ENCODE data around the gene KTN1.

The KTN1 gene

DNA sequence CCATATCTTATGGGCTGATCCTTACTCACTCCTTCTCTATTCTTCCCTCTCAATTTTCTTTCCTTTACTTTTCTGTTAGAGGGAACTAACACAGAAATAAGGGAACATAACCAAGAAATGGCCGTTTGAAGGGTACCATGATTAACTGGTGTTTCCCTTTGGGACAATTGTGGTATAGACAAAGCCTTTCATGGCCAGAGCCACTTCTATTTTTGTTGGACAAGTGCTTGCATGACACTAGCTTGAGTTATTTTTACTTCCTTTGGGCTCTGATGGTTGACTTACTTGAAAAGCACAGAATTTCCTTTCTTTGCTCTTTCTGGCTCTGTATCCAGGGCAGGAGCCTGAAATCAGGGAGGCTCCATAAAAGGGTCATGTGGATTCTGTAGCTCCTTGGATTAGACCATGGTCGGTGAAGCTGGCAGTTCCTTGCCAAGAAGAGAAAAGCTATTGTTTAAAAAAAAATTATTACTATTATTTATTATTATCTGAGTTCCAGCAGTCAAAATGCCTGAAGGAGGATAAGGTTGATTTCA lies 130.6 kb downstream of the KTN1 start:
- no peak for DNase-seq (ENCODE audit: low read depth in 4 of 4, low spot score in 1 of 4)

DNA sequence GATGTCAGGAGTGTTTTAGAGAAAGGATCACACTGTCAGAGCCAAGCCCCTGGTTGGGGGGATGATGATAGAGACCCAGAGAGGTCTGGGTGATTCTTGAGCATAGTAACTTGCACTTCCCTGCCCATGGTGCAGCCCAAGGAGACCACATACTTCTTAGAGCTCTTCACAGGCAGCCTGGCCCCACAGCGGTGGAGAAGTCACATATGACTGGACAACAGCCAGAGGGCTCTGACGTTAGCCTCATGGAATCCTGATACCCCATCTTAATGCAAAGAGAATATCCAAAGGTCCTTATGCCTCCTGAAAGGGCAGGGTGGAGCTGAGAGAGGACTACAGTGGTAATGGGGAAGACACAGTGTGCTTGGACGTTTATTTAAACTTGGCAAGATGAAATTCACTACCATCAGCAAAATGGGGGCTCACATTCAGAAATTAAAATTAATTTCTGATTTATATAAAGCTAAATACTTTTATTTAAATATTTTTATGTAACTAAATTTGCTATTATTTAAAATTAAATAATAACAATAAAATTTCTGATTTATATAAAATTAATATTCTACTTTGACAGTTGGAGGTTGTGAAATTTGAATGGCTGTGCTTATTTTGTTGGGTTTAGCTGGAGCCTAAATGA lies 131.3 kb downstream of the KTN1 start:
- no peak for DNase-seq (ENCODE audit: low read depth in 4 of 4, low spot score in 1 of 4)

DNA sequence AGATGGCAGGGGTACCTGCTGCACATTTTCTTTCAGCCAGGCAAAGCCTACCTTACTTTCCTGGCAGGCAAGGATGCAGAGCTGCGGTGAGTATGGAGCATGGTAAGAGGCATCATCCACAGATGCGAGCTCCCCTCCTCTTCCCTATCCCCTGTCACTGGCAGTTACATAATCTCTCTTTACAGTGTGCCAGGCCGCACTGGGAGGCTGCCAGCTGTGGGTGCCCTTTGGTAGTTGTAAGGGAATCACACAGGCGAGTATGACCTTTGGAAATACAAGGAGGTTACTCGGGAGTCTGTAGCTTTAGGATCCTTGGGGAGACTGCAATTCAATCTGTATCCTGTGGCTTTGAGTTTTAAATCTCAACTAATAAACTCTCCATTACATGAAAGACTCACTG lies 132.5 kb downstream of the KTN1 start:
- no peak for DNase-seq (ENCODE audit: low read depth in 4 of 4, low spot score in 1 of 4)

- DNase-seq (ENCODE audit: low read depth in 4 of 4, low spot score in 1 of 4) = no peak
These were observed 133.5 kb downstream of the KTN1 start for GRCh38 chr14:55713486-55713885.

DNA sequence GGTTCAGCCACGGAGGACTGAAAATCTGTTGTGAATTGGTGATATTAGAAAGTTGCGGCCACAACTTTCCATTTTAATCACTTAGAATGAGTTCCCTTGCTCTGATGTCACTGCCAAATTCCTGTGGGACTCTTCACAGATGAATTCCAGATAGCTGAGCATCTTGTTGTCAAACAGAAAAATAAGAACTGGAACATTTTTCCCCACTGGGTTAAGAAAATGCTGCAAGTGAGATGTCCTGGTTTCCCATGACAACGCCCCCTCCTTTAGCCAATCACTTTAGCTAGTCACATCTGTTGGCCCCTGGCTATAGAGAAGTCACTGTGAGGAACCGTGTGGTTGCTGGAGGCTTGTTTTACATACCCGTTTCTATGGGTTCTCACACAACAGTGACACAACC lies 135.9 kb downstream of the KTN1 start:
- DNase-seq (ENCODE audit: low read depth in 4 of 4, low spot score in 1 of 4) = no peak

- DNase-seq (ENCODE audit: low read depth in 4 of 4, low spot score in 1 of 4) = no peak
These were observed 137.6 kb downstream of the KTN1 start for GRCh38 chr14:55717621-55718020.

DNA sequence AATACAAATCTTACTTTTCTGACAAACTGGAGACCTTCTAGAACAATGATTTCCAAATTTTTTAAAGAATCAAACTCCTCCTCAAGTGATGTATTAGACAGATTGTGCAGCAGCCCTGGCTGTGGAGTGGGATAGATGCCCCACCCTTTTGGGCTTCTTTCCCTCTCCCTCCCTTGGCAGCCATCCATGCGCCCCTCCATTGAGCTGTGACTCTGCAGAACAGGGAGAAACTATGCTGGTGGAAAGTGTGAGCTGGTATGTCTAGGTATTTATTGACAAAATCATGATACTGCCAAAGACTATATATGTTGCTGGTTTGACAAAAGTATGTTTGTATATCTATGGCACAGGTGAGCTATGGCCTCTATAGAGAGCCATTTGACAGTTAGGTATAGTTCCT lies 138.5 kb downstream of the KTN1 start:
- no peak for DNase-seq (ENCODE audit: low read depth in 4 of 4, low spot score in 1 of 4)

GRCh38 chr14:55720796-55721195 lies 140.8 kb downstream of the KTN1 start:
- DNase-seq (ENCODE audit: low read depth in 4 of 4, low spot score in 1 of 4) = no peak

DNA sequence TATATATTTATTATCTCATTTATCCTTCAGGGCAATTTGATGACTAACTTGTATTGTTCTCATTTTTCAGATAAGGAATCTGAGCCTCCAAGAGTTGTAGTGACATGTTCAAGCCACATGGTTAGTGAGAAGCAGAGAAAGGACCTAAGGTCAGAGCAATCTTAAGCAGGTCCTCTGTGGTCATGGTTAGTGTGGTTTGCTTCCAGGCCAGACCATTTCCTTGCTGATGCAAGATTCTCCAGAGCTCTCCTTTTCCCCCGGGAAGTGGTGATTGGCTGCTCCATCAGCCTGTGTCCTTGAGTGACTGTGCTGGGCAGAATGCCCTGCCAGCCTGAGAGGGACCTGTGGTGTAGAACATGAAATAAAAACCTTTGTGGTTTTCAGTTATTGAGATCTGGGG lies 141.3 kb downstream of the KTN1 start:
- DNase-seq (ENCODE audit: low read depth in 4 of 4, low spot score in 1 of 4) = no peak

DNA sequence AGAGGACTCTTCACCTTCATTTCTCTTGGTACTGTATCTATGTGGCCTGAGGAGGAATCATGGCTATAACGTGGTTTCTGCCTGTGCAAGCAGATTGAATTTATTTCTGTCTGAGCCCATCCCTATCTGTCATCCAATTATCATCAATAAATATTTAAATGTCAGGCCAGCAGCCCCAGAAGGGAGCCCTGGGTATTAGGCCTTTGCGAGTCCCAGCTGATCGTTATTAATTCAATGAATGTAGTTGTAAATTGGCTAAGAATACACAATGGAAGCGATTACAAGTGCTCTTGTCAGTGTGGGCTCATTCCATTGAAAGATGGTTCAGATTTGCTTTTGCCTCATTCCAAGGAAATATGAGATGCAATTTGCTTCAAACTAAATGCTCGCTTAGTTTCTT lies 142.0 kb downstream of the KTN1 start:
- no peak for DNase-seq (ENCODE audit: low read depth in 4 of 4, low spot score in 1 of 4)

GRCh38 chr14:55724736-55725135 lies 144.7 kb downstream of the KTN1 start:
- DNase-seq (ENCODE audit: low read depth in 4 of 4, low spot score in 1 of 4) = no peak

DNA sequence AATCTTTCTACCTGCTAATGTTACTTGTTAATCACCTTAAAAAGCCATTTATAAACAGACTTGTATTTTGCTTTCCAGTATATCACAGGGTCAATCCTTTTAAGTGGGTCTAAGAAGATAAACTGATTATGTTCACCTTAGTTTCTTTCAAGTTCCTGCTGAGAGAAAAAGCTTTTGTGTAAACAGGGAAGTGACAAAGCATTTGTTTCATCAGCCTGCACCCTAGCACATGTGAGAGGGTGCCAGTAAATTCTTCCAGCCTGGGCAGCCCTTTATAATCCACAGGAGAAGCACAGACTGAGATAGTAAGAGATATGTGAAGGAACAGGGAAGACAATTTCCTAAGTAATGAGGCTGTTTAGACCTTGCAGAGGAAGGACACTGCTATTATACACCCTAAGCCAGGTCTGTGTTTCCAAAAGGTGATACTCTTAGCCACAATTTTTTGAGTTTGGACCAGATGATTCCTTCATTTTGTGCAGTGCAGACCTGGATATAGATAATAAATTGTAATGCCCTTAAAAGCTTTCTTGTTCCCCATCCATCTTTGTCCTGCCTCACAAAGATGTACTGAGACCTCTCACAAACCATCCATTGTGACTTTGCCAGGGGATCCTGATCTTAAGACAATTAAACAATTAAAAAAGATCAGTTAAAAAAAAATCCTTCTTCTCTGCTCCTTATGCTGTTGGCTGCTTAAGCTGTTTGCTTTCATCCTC lies 150.7 kb downstream of the KTN1 start:
- DNase-seq (ENCODE audit: low read depth in 4 of 4, low spot score in 1 of 4) = no peak

DNA sequence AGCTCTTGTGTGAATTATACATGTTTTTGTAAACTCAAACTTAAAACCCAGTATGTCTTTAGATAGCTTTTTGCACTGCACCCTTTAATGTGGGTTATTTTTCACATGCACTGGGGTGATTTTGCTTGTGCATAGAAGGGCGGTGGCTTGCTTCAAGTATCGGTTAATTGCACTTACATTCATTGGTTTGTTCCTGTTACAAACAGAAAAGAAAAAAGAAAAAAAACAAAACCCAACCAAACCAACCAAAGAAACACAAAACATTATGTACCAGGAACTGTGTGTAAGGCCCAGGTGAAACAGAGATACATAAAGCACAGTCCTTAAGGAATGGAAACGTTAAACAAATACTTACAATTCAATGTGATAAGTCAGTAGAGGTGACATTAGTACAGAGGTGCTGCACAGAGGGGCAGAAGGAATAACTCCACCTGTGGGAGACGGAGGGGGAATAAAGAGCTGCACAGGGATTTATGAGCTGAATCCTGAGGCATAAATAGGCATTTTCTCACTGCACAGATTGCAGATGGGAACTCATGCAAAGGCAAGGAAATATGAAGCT lies 151.4 kb downstream of the KTN1 start:
- DNase-seq (ENCODE audit: low read depth in 4 of 4, low spot score in 1 of 4) = no peak

GRCh38 chr14:55731881-55732498 lies 152.0 kb downstream of the KTN1 start:
- peak; percentile 8 to 33 (median 30) for DNase-seq (ENCODE audit: low read depth in 4 of 4, low spot score in 1 of 4)

DNA sequence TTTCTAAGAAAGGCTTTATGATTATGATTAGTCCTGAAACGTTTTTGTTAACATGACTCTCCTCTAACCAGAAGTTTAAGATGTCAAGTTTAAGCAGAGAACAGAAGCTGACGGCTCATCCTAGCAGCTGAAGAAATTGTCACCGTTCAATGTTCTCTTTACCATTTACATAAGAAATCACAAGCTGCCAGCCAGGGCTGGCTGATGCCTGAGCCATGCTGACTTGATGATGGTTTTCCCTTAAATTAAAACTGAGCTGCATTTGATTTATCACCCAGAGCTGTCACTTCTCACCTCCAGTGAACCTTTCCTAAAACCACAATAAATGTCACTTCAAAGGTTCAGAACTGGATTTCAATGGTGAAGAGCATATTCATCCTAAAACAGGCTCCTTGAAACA lies 153.6 kb downstream of the KTN1 start:
- no peak for DNase-seq (ENCODE audit: low read depth in 4 of 4, low spot score in 1 of 4)
